Keratinocyte (primary cell): ENCODE measurements around the gene ANKS1B.

Source experiments
- EZH2 ChIP-seq: IDR thresholded peaks from one replicate; pipeline ENCODE4 v1.6.1; 2012; ENCODE audit warnings: inconsistent platforms, mild to moderate bottlenecking, low read length, moderate library complexity
- TF ChIP-seq, protein P1 (sequence below), 3 experiments: IDR thresholded peaks in 1 of 3; conservative IDR thresholded peaks in 1 of 3; optimal IDR thresholded peaks in 1 of 3; 2 replicates in 2 of 3; 3 replicates in 1 of 3; pipeline versions ENCODE3 to v1.5.1; 2011; ENCODE audit warnings: low read length in 3 of 3, mild to moderate bottlenecking in 3 of 3, moderate library complexity in 2 of 3, control low read depth in 1 of 3, inconsistent platforms in 1 of 3; ENCODE audit not compliant: insufficient read depth in 2 of 3; ENCODE audit errors: extremely low read depth in 1 of 3

DNA sequence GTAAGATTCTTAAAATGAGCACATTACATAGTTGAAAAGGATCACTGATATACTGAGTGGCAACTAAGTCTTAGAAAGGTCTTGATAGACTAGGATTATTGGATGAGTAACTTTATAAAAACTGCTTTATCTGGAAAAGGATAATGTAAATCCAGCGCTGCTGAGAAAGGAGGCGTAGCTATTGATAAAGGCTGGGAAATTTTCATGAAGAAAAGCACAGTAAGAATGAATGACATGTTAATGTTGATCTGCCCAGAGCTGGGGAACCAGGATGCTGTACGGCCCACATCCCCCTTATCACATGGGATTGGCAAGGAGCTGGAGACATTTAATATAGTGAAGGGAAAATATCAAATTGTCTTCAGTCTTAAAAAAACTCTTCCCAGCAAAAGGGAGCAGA, 1165.7 kb downstream of the ANKS1B start:
- TF ChIP-seq, protein P1, sequence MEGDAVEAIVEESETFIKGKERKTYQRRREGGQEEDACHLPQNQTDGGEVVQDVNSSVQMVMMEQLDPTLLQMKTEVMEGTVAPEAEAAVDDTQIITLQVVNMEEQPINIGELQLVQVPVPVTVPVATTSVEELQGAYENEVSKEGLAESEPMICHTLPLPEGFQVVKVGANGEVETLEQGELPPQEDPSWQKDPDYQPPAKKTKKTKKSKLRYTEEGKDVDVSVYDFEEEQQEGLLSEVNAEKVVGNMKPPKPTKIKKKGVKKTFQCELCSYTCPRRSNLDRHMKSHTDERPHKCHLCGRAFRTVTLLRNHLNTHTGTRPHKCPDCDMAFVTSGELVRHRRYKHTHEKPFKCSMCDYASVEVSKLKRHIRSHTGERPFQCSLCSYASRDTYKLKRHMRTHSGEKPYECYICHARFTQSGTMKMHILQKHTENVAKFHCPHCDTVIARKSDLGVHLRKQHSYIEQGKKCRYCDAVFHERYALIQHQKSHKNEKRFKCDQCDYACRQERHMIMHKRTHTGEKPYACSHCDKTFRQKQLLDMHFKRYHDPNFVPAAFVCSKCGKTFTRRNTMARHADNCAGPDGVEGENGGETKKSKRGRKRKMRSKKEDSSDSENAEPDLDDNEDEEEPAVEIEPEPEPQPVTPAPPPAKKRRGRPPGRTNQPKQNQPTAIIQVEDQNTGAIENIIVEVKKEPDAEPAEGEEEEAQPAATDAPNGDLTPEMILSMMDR (optimal IDR thresholded peaks at IDR 0.05 in 1 of 3, IDR thresholded peaks at IDR 0.05 in 1 of 3, conservative IDR thresholded peaks at IDR 0.05 in 1 of 3; ENCODE audit: extremely low read depth in 1 of 3, insufficient read depth in 2 of 3, low read length in 3 of 3) = no peak
- no peak for TF ChIP-seq EZH2
